Measurements from ENCODE around the gene CCR5AS.
"Not testable (repeated sequence)": the region's sequence is repeated elsewhere in the genome, so short reads cannot be mapped to it uniquely, and the experiment has no call there.

The CCR5AS gene

GRCh38 chr3:46435081-46435726 is 28.3 kb upstream of the CCR5AS start:
- TF ChIP-seq CTCF (IDR thresholded peaks at IDR 0.05), result no peak
- no peak for TF ChIP-seq EZH2phosphoT487 (IDR thresholded peaks at IDR 0.05)
- TF ChIP-seq EZH2 (IDR thresholded peaks at IDR 0.05), result no peak
- Mint-ChIP-seq H3K4me1 (no peaks in the 10 kb centered on the region), H3K9me3 (peaks cover 13% of the 10 kb centered on the region), H3K4me3 (no peak overlapping the region), H3K27ac (no peak overlapping the region), H3K27me3 (ENCODE audit: insufficient read depth, low read depth) (peaks cover 10% of the 10 kb centered on the region), H3K36me3 (no peaks in the 10 kb centered on the region)
- no peaks in the 10 kb centered on the region for H3K4me1 ChIP-seq
- H4K20me1 ChIP-seq (ENCODE audit: low read depth), result no peaks in the 10 kb centered on the region
- H3K79me2 ChIP-seq (ENCODE audit: low read depth), result no peaks in the 10 kb centered on the region
- no peak overlapping the region for H3K4me3 ChIP-seq
- no peak overlapping the region for H3K4me2 ChIP-seq
- no peak for DNase-seq (ENCODE audit: low spot score)
- no peaks in the 10 kb centered on the region for H3F3A ChIP-seq (ENCODE audit: low read depth)
- H3K36me3 ChIP-seq, result no peaks in the 10 kb centered on the region
- H3K9ac ChIP-seq, result no peak overlapping the region
- no peak overlapping the region for H2AFZ ChIP-seq (replicated peaks)
- H3K27me3 ChIP-seq, result no peaks in the 10 kb centered on the region
- peaks cover 7% of the 10 kb centered on the region for H3K9me3 ChIP-seq (ENCODE audit: low read depth)
- H3K27ac ChIP-seq, result no peak overlapping the region

GRCh38 chr3:46433841-46434240 is 27.0 kb upstream of the CCR5AS start:
- no peak overlapping the region for H3K27ac Mint-ChIP-seq

GRCh38 chr3:46433118-46433517 is 26.3 kb upstream of the CCR5AS start:
- H3F3A ChIP-seq (ENCODE audit: low read depth); H4K20me1 ChIP-seq (ENCODE audit: low read depth); H3K36me3 Mint-ChIP-seq; H3K4me2 ChIP-seq; H3K36me3 ChIP-seq; H3K27me3 ChIP-seq; H3K27ac Mint-ChIP-seq; H3K79me2 ChIP-seq (ENCODE audit: low read depth); H3K4me1 Mint-ChIP-seq; H3K4me1 ChIP-seq; H3K27ac ChIP-seq; H3K9me3 ChIP-seq (ENCODE audit: low read depth); H3K4me3 ChIP-seq; H3K4me3 Mint-ChIP-seq; H3K27me3 Mint-ChIP-seq (ENCODE audit: insufficient read depth, low read depth); H3K9ac ChIP-seq; DNase-seq (ENCODE audit: low spot score); H2AFZ ChIP-seq (replicated peaks): not testable (repeated sequence)
- H3K9me3 Mint-ChIP-seq, result peaks cover 13% of the 10 kb centered on the region

More at GRCh38 chr3:46433841-46434240, 27.0 kb upstream of the CCR5AS start:
- no peaks in the 10 kb centered on the region for H3K4me1 ChIP-seq
- peaks cover 7% of the 10 kb centered on the region for H3K9me3 ChIP-seq (ENCODE audit: low read depth)
- H3K27me3 ChIP-seq, result no peaks in the 10 kb centered on the region
- Mint-ChIP-seq H3K36me3 (no peaks in the 10 kb centered on the region), H3K9me3 (peaks cover 13% of the 10 kb centered on the region), H3K27me3 (ENCODE audit: insufficient read depth, low read depth) (peaks cover 10% of the 10 kb centered on the region), H3K4me1 (no peaks in the 10 kb centered on the region), H3K4me3 (no peak overlapping the region)
- no peaks in the 10 kb centered on the region for H3F3A ChIP-seq (ENCODE audit: low read depth)
- DNase-seq (ENCODE audit: low spot score), result no peak
- no peaks in the 10 kb centered on the region for H3K36me3 ChIP-seq
- no peaks in the 10 kb centered on the region for H3K79me2 ChIP-seq (ENCODE audit: low read depth)
- H3K4me2 ChIP-seq, result no peak overlapping the region
- no peak overlapping the region for H3K27ac ChIP-seq
- H2AFZ ChIP-seq (replicated peaks), result no peak overlapping the region
- H4K20me1 ChIP-seq (ENCODE audit: low read depth), result no peaks in the 10 kb centered on the region
- no peak overlapping the region for H3K4me3 ChIP-seq
- no peak for TF ChIP-seq CTCF (IDR thresholded peaks at IDR 0.05)
- no peak for TF ChIP-seq EZH2 (IDR thresholded peaks at IDR 0.05)
- TF ChIP-seq EZH2phosphoT487 (IDR thresholded peaks at IDR 0.05), result no peak
- no peak overlapping the region for H3K9ac ChIP-seq

- H3K4me1 Mint-ChIP-seq, result not testable (repeated sequence)
Observed at GRCh38 chr3:46431905-46432304, 25.0 kb upstream of the CCR5AS start.

GRCh38 chr3:46430879-46431278 is 24.0 kb upstream of the CCR5AS start:
- H3K4me3 Mint-ChIP-seq; H3K27ac ChIP-seq; H4K20me1 ChIP-seq (ENCODE audit: low read depth); H3K9ac ChIP-seq; H3K36me3 ChIP-seq; H3F3A ChIP-seq (ENCODE audit: low read depth); H3K36me3 Mint-ChIP-seq; H3K4me1 Mint-ChIP-seq; H3K27ac Mint-ChIP-seq; H3K27me3 Mint-ChIP-seq (ENCODE audit: insufficient read depth, low read depth); H3K4me3 ChIP-seq; H3K4me1 ChIP-seq; H2AFZ ChIP-seq (replicated peaks); DNase-seq (ENCODE audit: low spot score); H3K79me2 ChIP-seq (ENCODE audit: low read depth); H3K4me2 ChIP-seq; H3K27me3 ChIP-seq; H3K9me3 ChIP-seq (ENCODE audit: low read depth): not testable (repeated sequence)
- H3K9me3 Mint-ChIP-seq, result peaks cover 13% of the 10 kb centered on the region

More at GRCh38 chr3:46431905-46432304, 25.0 kb upstream of the CCR5AS start:
- H3K4me3 Mint-ChIP-seq; H2AFZ ChIP-seq (replicated peaks); H3K27me3 ChIP-seq; H3K79me2 ChIP-seq (ENCODE audit: low read depth); H4K20me1 ChIP-seq (ENCODE audit: low read depth); DNase-seq (ENCODE audit: low spot score); H3K27me3 Mint-ChIP-seq (ENCODE audit: insufficient read depth, low read depth); H3F3A ChIP-seq (ENCODE audit: low read depth); H3K9ac ChIP-seq; H3K36me3 Mint-ChIP-seq; H3K27ac Mint-ChIP-seq; H3K4me1 ChIP-seq; H3K36me3 ChIP-seq; H3K27ac ChIP-seq; H3K4me3 ChIP-seq; H3K9me3 ChIP-seq (ENCODE audit: low read depth); H3K4me2 ChIP-seq: not testable (repeated sequence)
- H3K9me3 Mint-ChIP-seq, result peaks cover 13% of the 10 kb centered on the region

Measured in neural progenitor cell (in vitro differentiated cells).